DND-41 (cell line): ENCODE measurements around the gene ASB18.
"Not testable (repeated sequence)": the region's sequence is repeated elsewhere in the genome, so short reads cannot be mapped to it uniquely, and the experiment has no call there.

Source experiments
- ATAC-seq: fragments of 200-7000 bp; cut with Tn5 transposase; 3 replicates; pipeline ENCODE4 v1.9.1; 2021; ENCODE audit warnings: low read depth; ENCODE audit not compliant: insufficient read depth
- DNase-seq: peaks from one replicate; pipeline ENCODE4 v3.0.0-alpha.2; 2020
- H2AFZ ChIP-seq: 2 replicates; pipeline ENCODE4 v1.6.0; 2012; ENCODE audit warnings: low read depth, low read length
- H3K27ac ChIP-seq: 2 replicates; pipeline ENCODE4 v1.5.1; 2012; ENCODE audit warnings: low read length, inconsistent platforms
- H3K27me3 ChIP-seq: fragments of 200-600 bp; sonication (generic); 2 replicates; pipeline ENCODE4 v1.6.0; 2012; ENCODE audit warnings: low read length, mild to moderate bottlenecking, inconsistent platforms; ENCODE audit not compliant: insufficient read depth, poor library complexity
- H3K36me3 ChIP-seq: 2 replicates; pipeline ENCODE4 v1.5.1; 2012; ENCODE audit warnings: low read length, inconsistent platforms; ENCODE audit not compliant: insufficient read depth
- H3K4me1 ChIP-seq: 2 replicates; pipeline ENCODE4 v1.5.1; 2012; ENCODE audit warnings: mild to moderate bottlenecking, low read length; ENCODE audit not compliant: insufficient read depth
- H3K4me2 ChIP-seq: 2 replicates; pipeline ENCODE4 v1.6.0; 2012; ENCODE audit warnings: mild to moderate bottlenecking, moderate library complexity, low read length, inconsistent platforms; ENCODE audit not compliant: insufficient read depth
- H3K4me3 ChIP-seq, 2 experiments: fragments of 200-600 bp in 1 of 2; shearing (Covaris generic) in 1 of 2; 2 replicates each; pipeline ENCODE4 v1.5.1; 2012 to 2016; ENCODE audit warnings: inconsistent platforms in 2 of 2, low read length in 2 of 2, mild to moderate bottlenecking in 2 of 2, low read depth in 1 of 2, moderate library complexity in 1 of 2
- H3K79me2 ChIP-seq: 2 replicates; pipeline ENCODE4 v1.6.0; 2012; ENCODE audit warnings: low read length, inconsistent platforms; ENCODE audit not compliant: insufficient read depth
- H3K9ac ChIP-seq: 2 replicates; pipeline ENCODE4 v1.6.0; 2012; ENCODE audit warnings: low read depth, mild to moderate bottlenecking, inconsistent platforms, low read length, moderate library complexity
- H3K9me3 ChIP-seq: 2 replicates; pipeline ENCODE4 v1.5.1; 2012; ENCODE audit warnings: low read length, moderate library complexity, mild to moderate bottlenecking, inconsistent platforms; ENCODE audit not compliant: insufficient read depth, severe bottlenecking
- H4K20me1 ChIP-seq: 2 replicates; pipeline ENCODE4 v1.6.0; 2012; ENCODE audit warnings: low read length; ENCODE audit not compliant: insufficient read depth
- CTCF ChIP-seq: IDR thresholded peaks from 2 replicates; pipeline ENCODE4 v1.5.1; 2012; ENCODE audit warnings: borderline replicate concordance, low read length, moderate library complexity, mild to moderate bottlenecking; ENCODE audit not compliant: poor library complexity, severe bottlenecking; ENCODE audit errors: extremely low read depth
- EZH2 ChIP-seq: IDR thresholded peaks from 3 replicates; pipeline ENCODE4 v1.6.1; 2012; ENCODE audit warnings: borderline replicate concordance, low read depth, mild to moderate bottlenecking, moderate library complexity, low read length, inconsistent platforms; ENCODE audit not compliant: severe bottlenecking

The ASB18 gene

GRCh38 chr2:236290742-236291425 is 26.7 kb upstream of the ASB18 start:
- TF ChIP-seq CTCF (no peak), EZH2 (no peak)
- DNase-seq (no peak), ATAC-seq (no peak)
- Histone ChIP-seq H3K9me3 (no peaks in the 10 kb centered on the region), H3K27me3 (peaks cover 6% of the 10 kb centered on the region), H3K4me2 (no peak overlapping the region), H2AFZ (no peak overlapping the region), H3K36me3 (no peaks in the 10 kb centered on the region), H3K4me1 (no peaks in the 10 kb centered on the region), H3K27ac (no peak overlapping the region), H3K79me2 (no peaks in the 10 kb centered on the region), H3K9ac (no peak overlapping the region), H4K20me1 (no peaks in the 10 kb centered on the region), H3K4me3 (no peak overlapping the region)

GRCh38 chr2:236289766-236290462 is 25.7 kb upstream of the ASB18 start:
- Histone ChIP-seq H4K20me1 (no peaks in the 10 kb centered on the region), H3K9me3 (no peaks in the 10 kb centered on the region), H3K27me3 (peaks cover 8% of the 10 kb centered on the region), H2AFZ (no peak overlapping the region), H3K36me3 (no peaks in the 10 kb centered on the region), H3K79me2 (no peaks in the 10 kb centered on the region), H3K27ac (no peak overlapping the region), H3K9ac (no peak overlapping the region), H3K4me1 (no peaks in the 10 kb centered on the region), H3K4me2 (no peak overlapping the region), H3K4me3 (no peak overlapping the region)
- ATAC-seq: no peak
- no peak for DNase-seq
- TF ChIP-seq CTCF (no peak), EZH2 (no peak)

GRCh38 chr2:236288373-236288772 is 24.2 kb upstream of the ASB18 start:
- H3K4me3 ChIP-seq, H4K20me1 ChIP-seq, H3K4me1 ChIP-seq, ATAC-seq, H3K4me2 ChIP-seq, H3K9me3 ChIP-seq, H3K27ac ChIP-seq, DNase-seq, H3K9ac ChIP-seq, H3K27me3 ChIP-seq, H3K36me3 ChIP-seq, H2AFZ ChIP-seq, H3K79me2 ChIP-seq: not testable (repeated sequence)

GRCh38 chr2:236287656-236288055 is 23.4 kb upstream of the ASB18 start:
- H3K4me3 ChIP-seq: no peak overlapping the region
- no peaks in the 10 kb centered on the region for H3K79me2 ChIP-seq
- no peak overlapping the region for H3K27ac ChIP-seq
- H3K36me3 ChIP-seq: no peaks in the 10 kb centered on the region
- H2AFZ ChIP-seq: no peak overlapping the region
- no peaks in the 10 kb centered on the region for H4K20me1 ChIP-seq
- TF ChIP-seq CTCF (no peak), EZH2 (no peak)
- no peaks in the 10 kb centered on the region for H3K4me1 ChIP-seq
- H3K4me2 ChIP-seq: no peak overlapping the region
- DNase-seq (no peak), ATAC-seq (no peak)
- H3K27me3 ChIP-seq: peaks cover 8% of the 10 kb centered on the region
- H3K9me3 ChIP-seq: no peaks in the 10 kb centered on the region
- no peak overlapping the region for H3K9ac ChIP-seq
